NCI-H2107 treated with DMSO at 0.1 percent for 48 hours (cell line): ENCODE measurements around the gene PRDM15.

Experiments
- DNase-seq: peaks from one replicate; lab custom pipeline; 2025; ENCODE audit not compliant: unreplicated experiment; lab: John Stamatoyannopoulos, UW

Gene PRDM15

GRCh38 chr21:41865002-41865777 lies 14.0 kb downstream of the PRDM15 start:
- no peak for DNase-seq

- DNase-seq = no peak
Measured at GRCh38 chr21:41864311-41865001, 14.7 kb downstream of the PRDM15 start.

- DNase-seq = no peak
Measured at GRCh38 chr21:41863439-41863740, 15.8 kb downstream of the PRDM15 start.

GRCh38 chr21:41861987-41862386 lies 17.2 kb downstream of the PRDM15 start:
- DNase-seq = no peak

- DNase-seq = no peak
Measured at GRCh38 chr21:41861255-41861654, 17.9 kb downstream of the PRDM15 start.

GRCh38 chr21:41859297-41859980 lies 19.7 kb downstream of the PRDM15 start:
- no peak for DNase-seq

GRCh38 chr21:41858466-41859296 lies 20.5 kb downstream of the PRDM15 start:
- no peak for DNase-seq

DNA sequence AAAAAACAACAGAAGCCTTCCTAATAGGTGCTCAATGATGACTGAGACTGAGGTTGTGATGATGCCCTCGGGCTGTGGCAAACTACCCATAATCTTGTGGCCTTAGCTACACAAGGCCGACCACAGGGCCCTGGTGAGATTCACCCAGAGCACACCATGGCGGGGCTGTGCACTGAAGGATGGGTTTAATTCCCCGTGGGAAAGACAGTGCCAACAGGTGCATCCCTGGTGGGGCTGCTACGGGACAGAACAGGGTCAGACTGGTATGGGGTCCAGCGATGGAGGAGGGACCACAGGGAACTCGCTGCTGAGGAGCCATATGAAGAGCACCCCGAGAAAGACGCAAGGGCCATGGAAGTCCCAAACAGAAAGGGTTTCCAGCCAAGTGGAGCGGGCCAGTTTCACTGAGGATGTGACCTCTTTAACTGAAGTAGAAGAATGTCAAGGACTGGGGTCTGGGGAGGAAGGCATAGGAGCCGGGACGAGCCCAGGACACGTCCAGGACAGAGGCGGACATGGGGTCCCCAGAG lies 21.3 kb downstream of the PRDM15 start:
- no peak for DNase-seq

- DNase-seq = no peak
Measured at GRCh38 chr21:41856572-41856971, 22.6 kb downstream of the PRDM15 start.

DNA sequence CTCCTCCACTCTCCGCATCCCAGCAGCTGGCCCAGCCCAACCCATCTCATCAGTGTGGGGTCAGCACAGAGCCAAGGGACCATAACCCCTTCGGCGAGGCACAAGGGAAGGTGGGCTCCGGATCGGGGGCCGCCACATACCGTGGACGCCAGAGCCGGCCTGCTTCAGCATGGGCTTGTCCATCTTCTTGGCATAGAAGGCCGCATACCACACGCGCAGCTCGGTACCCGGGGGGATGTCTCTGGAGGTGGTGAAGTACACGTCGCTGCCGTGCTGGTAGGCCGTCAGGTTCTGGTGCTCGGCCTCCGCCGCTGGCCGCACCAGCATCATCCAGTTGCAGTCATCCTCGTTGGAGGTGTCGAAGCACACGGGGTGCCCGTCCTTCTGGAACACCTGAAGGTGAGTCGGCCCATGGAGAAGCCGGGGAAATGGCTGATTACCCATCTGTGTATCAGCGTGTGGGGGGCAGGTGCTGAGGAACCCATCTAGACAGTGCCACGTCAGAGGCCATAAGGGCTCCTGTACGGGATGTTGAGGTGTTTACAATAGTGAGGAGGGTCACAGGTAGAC lies 24.6 kb downstream of the PRDM15 start:
- no peak for DNase-seq

GRCh38 chr21:41852929-41853320 lies 26.2 kb downstream of the PRDM15 start:
- DNase-seq = no peak

GRCh38 chr21:41852151-41852928 lies 26.8 kb downstream of the PRDM15 start:
- no peak for DNase-seq

- peak; percentile 83 for DNase-seq
Measured at GRCh38 chr21:41851090-41851790, 27.9 kb downstream of the PRDM15 start.

- no peak for DNase-seq
Measured at GRCh38 chr21:41850085-41850484, 29.1 kb downstream of the PRDM15 start.

GRCh38 chr21:41848958-41849580 lies 30.1 kb downstream of the PRDM15 start:
- no peak for DNase-seq

DNA sequence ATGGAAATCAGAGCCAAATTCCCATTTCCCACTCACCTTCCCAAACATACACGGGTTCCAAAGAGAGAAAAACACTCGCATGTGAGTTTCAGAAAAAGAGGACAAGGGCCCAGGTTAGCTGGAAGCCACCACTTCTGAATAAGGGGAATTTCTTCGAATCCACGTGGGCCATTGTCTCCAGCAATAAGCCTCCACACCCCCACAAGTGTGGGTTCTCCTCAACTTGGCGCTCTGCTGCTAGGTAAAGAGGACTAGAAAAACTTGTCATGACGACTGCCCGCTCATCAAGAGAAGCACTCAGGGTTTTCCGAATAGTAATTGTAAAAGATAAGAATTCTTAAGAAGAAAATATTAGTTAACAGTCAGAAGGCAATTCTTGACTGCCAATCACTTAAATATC lies 30.6 kb downstream of the PRDM15 start:
- no peak for DNase-seq

- DNase-seq = no peak
Measured at GRCh38 chr21:41847066-41847804, 31.9 kb downstream of the PRDM15 start.

GRCh38 chr21:41846536-41846935 lies 32.6 kb downstream of the PRDM15 start:
- no peak for DNase-seq
